ENCODE measurements around the gene ACBD7. TPM values are rescaled to one million over a fixed set of nuclear protein-coding genes. Genes with fewer than 3 reads are reported as not detected.

The ACBD7 gene
- total RNA-seq, 4 donors from 2014 or later, result not detected

GRCh38 chr10:15045380-15045779 is 43.2 kb downstream of the ACBD7 start:
- WGBS, 2 donors (ENCODE audit: low coverage in 1 of 2), result 86% methylated on average over 1 of the region's 1 CpG; no CpG with 5 or more reads in 1 of the 2 donors
- no peak overlapping the region for H3K4me3 ChIP-seq
- in situ Hi-C loops (cut with MboI; ENCODE audit: low pct_ligation_motif_present in 1 of 4, low pct_unique_long_range_greater_than_20kb in 1 of 4, low sequenced_read_pairs in 3 of 4), result no loop called here

GRCh38 chr10:15043674-15044073 is 44.9 kb downstream of the ACBD7 start, which contains the start of gene OLAH:
Gene OLAH, plus strand, starts transcription at chr10:15043943. Its CDS starts 3,346 bp downstream, at chr10:15047289.
- DNase-seq, result no peak
- Histone ChIP-seq H3K4me1 (no peaks in the 10 kb centered on the region), H3K27ac (no peak within 1 kb of the TSS), H3K9me3 (no peaks in the 10 kb centered on the region), H3K27me3 (no peaks in the 10 kb centered on the region), H3K4me3 (no peak within 1 kb of the TSS), H3K36me3 (no peaks in the 10 kb centered on the region)
- 41 to 100% methylated on average over 1 of the region's 1 CpG for WGBS, 2 donors (ENCODE audit: low coverage in 1 of 2)
- intact Hi-C loops (cut with DNase I; ENCODE audit: low total_unique reads) (no loop called here), in situ Hi-C loops (cut with MboI; ENCODE audit: low pct_ligation_motif_present in 1 of 4, low pct_unique_long_range_greater_than_20kb in 1 of 4, low sequenced_read_pairs in 3 of 4) (no loop called here)
- TF ChIP-seq POLR2A (IDR thresholded peaks at IDR 0.05) (no peak), EP300 (IDR thresholded peaks at IDR 0.05; ENCODE audit: low read depth) (no peak)
- TF ChIP-seq, protein P1, sequence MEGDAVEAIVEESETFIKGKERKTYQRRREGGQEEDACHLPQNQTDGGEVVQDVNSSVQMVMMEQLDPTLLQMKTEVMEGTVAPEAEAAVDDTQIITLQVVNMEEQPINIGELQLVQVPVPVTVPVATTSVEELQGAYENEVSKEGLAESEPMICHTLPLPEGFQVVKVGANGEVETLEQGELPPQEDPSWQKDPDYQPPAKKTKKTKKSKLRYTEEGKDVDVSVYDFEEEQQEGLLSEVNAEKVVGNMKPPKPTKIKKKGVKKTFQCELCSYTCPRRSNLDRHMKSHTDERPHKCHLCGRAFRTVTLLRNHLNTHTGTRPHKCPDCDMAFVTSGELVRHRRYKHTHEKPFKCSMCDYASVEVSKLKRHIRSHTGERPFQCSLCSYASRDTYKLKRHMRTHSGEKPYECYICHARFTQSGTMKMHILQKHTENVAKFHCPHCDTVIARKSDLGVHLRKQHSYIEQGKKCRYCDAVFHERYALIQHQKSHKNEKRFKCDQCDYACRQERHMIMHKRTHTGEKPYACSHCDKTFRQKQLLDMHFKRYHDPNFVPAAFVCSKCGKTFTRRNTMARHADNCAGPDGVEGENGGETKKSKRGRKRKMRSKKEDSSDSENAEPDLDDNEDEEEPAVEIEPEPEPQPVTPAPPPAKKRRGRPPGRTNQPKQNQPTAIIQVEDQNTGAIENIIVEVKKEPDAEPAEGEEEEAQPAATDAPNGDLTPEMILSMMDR (IDR thresholded peaks at IDR 0.05), result no peak

More at GRCh38 chr10:15045380-15045779, 43.2 kb downstream of the ACBD7 start:
- H3K4me1 ChIP-seq, result no peaks in the 10 kb centered on the region
- intact Hi-C loops (cut with DNase I; ENCODE audit: low total_unique reads), result no loop called here
- no peaks in the 10 kb centered on the region for H3K36me3 ChIP-seq
- DNase-seq, result no peak
- no peaks in the 10 kb centered on the region for H3K9me3 ChIP-seq
- TF ChIP-seq, protein P1 (IDR thresholded peaks at IDR 0.05), result no peak
- TF ChIP-seq POLR2AphosphoS5 (IDR thresholded peaks at IDR 0.05) (no peak), POLR2A (IDR thresholded peaks at IDR 0.05) (no peak), EP300 (IDR thresholded peaks at IDR 0.05; ENCODE audit: low read depth) (no peak)
- no peaks in the 10 kb centered on the region for H3K27me3 ChIP-seq
- no peak overlapping the region for H3K27ac ChIP-seq

GRCh38 chr10:15038416-15038815 is 50.2 kb downstream of the ACBD7 start:
- Histone ChIP-seq H3K27me3 (no peaks in the 10 kb centered on the region), H3K36me3 (no peaks in the 10 kb centered on the region), H3K4me3 (no peak overlapping the region), H3K4me1 (no peaks in the 10 kb centered on the region), H3K27ac (no peak overlapping the region), H3K9me3 (no peaks in the 10 kb centered on the region)
- in situ Hi-C loops (cut with MboI; ENCODE audit: low pct_ligation_motif_present in 1 of 4, low pct_unique_long_range_greater_than_20kb in 1 of 4, low sequenced_read_pairs in 3 of 4) (no loop called here), intact Hi-C loops (cut with DNase I; ENCODE audit: low total_unique reads) (no loop called here)
- TF ChIP-seq EP300 (IDR thresholded peaks at IDR 0.05; ENCODE audit: low read depth), result no peak
- TF ChIP-seq POLR2A (IDR thresholded peaks at IDR 0.05), result no peak
- TF ChIP-seq POLR2AphosphoS5 (IDR thresholded peaks at IDR 0.05), result no peak
- TF ChIP-seq, protein P1 (IDR thresholded peaks at IDR 0.05), result no peak
- 82 to 89% methylated on average over 7 to 10 of the region's 10 CpGs for WGBS, 2 donors (ENCODE audit: low coverage in 1 of 2)
- no peak for DNase-seq

DNA sequence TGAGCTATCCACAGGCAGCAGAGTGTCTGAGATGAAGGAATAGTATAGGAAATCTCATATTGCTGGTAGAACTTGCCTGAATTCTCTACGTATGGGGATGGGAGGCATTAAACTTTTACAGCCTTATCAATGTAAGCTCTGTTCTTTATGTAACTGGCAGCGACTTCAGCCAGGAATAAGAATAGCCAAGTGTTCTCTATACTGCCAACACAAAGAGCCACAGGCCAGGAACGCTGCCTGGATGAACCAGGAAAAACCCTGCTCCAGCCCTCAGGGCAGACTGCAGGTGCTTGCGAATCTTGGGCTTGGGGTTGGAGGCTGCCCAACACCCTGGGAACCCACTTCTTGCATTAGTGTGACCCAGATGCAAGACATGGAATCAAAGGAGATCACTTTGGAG is 50.9 kb downstream of the ACBD7 start:
- TF ChIP-seq EP300 (IDR thresholded peaks at IDR 0.05; ENCODE audit: low read depth) (no peak), POLR2AphosphoS5 (IDR thresholded peaks at IDR 0.05) (no peak), POLR2A (IDR thresholded peaks at IDR 0.05) (no peak)
- TF ChIP-seq, protein P1 (IDR thresholded peaks at IDR 0.05), result no peak
- Histone ChIP-seq H3K9me3 (no peaks in the 10 kb centered on the region), H3K4me1 (no peaks in the 10 kb centered on the region), H3K27me3 (no peaks in the 10 kb centered on the region), H3K36me3 (no peaks in the 10 kb centered on the region), H3K4me3 (no peak overlapping the region), H3K27ac (no peak overlapping the region)
- in situ Hi-C loops (cut with MboI; ENCODE audit: low pct_ligation_motif_present in 1 of 4, low pct_unique_long_range_greater_than_20kb in 1 of 4, low sequenced_read_pairs in 3 of 4), result no loop called here
- intact Hi-C loops (cut with DNase I; ENCODE audit: low total_unique reads), result no loop called here
- 49% methylated on average over 4 of the region's 4 CpGs; no CpG with 5 or more reads in 1 of the 2 donors for WGBS, 2 donors (ENCODE audit: low coverage in 1 of 2)
- no peak for DNase-seq
